Activated naive CD8-positive, alpha-beta T cell treated with anti-CD3 and anti-CD28 coated beads for 36 hours (primary cell): ENCODE results near the gene TAGAP. TPM values are rescaled to one million over a fixed set of nuclear protein-coding genes. Genes with fewer than 3 reads are reported as not detected.
"Not testable (repeated sequence)": the region's sequence is repeated elsewhere in the genome, so short reads cannot be mapped to it uniquely, and the experiment has no call there.

Experiments used
- DNase-seq: peaks from one replicate; pipeline ENCODE4 v3.0.0; 2021
- H3K27ac Mint-ChIP-seq: one replicate; pipeline ENCODE4 v1.8.0; 2022; ENCODE audit warnings: mild to moderate bottlenecking, moderate library complexity, mixed read lengths
- H3K27me3 Mint-ChIP-seq: one replicate; pipeline ENCODE4 v1.8.0; 2022; ENCODE audit warnings: mild to moderate bottlenecking, mixed read lengths
- H3K36me3 Mint-ChIP-seq: one replicate; pipeline ENCODE4 v1.8.0; 2021; ENCODE audit warnings: mild to moderate bottlenecking, mixed read lengths
- H3K4me1 Mint-ChIP-seq: one replicate; pipeline ENCODE4 v1.8.0; 2021; ENCODE audit warnings: mixed read lengths
- H3K4me3 Mint-ChIP-seq: one replicate; pipeline ENCODE4 v1.8.0; 2022; ENCODE audit warnings: mild to moderate bottlenecking, moderate library complexity, mixed read lengths
- H3K9me3 Mint-ChIP-seq: one replicate; pipeline ENCODE4 v1.8.0; 2022; ENCODE audit warnings: mixed read lengths
- total RNA-seq, 2 experiments: library from RNA; stranded (reverse); gene quantifications; one replicate each; pipeline ENCODE4 v1.2.3, GENCODE V29; 2021

Gene TAGAP
- total RNA-seq, 2 experiments from 2014 or later = 167 to 175 TPM

DNA sequence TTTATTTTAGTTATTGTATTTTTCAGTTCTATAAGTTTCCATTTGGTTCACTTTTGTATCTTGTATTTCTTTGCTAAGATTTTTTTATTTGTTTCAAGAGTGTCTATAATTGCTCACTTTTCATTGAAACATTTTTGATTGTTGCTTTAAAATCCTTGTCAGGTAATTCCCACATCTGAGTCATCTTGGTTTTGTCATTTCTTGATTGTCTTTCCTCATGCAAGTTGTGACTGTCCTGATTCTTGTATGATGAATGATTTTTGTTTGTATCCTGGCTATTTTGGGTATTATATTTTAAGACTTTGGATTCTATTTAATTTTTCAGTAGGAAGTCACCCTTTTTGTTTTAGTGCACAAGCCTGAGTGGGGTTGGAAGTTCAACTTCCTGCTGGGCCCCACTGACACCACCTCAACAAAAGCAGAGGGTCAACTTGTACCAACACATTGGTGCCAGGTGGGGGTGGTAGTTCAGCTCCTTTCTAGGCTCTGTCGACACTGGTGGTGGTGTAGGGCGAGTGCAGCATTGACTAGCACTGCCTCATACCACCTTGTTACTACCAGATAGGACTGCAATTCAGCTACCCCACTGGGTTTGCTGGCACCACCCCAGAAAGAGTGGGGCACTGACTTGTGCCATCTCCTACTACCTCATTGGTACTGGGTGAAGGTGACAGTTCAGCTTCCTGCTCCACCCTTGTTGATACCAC, 53.6 kb downstream of the TAGAP start:
- DNase-seq = peak; percentile 15
- Mint-ChIP-seq H3K36me3 (peaks cover 28% of the 10 kb centered on the region), H3K9me3 (peaks cover 11% of the 10 kb centered on the region), H3K4me3 (no peak overlapping the region), H3K27me3 (no peaks in the 10 kb centered on the region), H3K4me1 (peaks cover 32% of the 10 kb centered on the region), H3K27ac (peak overlapping the region; percentile 49)

DNA sequence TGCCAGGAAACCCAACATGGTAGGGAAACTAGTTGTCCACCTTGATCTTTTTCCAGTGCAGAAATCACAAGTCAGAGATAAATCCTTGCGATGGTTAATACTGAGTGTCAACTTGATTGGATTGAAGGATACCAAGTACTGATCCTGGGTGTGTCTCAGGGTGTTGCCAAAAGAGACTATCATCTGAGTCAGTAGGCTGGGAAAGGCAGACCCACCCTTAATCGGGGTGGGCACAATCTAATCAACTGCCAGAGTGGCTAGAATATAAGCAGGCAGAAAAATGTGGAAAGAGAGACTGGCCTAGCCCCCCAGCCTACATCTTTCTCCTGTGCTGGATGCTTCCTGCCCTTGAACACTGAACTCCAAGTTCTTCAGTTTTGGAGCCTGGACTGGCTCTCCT, 55.1 kb downstream of the TAGAP start:
- not testable (repeated sequence) for H3K27me3 Mint-ChIP-seq, H3K4me3 Mint-ChIP-seq, DNase-seq, H3K27ac Mint-ChIP-seq
- Mint-ChIP-seq H3K4me1 (peaks cover 20% of the 10 kb centered on the region), H3K9me3 (peaks cover 11% of the 10 kb centered on the region), H3K36me3 (peaks cover 25% of the 10 kb centered on the region)

DNA sequence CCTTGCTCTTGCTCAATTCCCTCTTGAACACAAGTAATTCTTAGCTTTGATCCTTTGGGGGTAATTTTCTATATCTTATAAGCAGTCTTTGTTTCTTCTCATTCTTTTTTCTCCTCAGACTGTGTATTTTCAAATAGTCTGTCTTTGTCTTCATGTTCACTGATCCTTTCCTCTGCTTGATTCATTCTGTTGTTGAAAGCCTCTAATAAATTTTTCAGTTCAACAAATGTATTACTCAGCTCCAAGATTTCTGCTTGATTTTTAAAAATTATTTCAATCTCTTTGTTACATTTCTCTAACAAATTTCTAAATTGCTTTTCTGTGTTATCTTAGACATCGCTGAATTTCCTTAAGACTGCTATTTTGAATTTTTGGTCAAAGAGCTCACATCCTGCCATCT, 56.3 kb downstream of the TAGAP start:
- no peak for DNase-seq
- Mint-ChIP-seq H3K4me1 (peaks cover 20% of the 10 kb centered on the region), H3K4me3 (no peak overlapping the region), H3K27me3 (no peaks in the 10 kb centered on the region), H3K9me3 (peaks cover 11% of the 10 kb centered on the region), H3K36me3 (peaks cover 25% of the 10 kb centered on the region), H3K27ac (no peak overlapping the region)

GRCh38 chr6:158987657-158988056, 57.1 kb downstream of the TAGAP start:
- DNase-seq = no peak
- Mint-ChIP-seq H3K27ac (no peak overlapping the region), H3K36me3 (peaks cover 24% of the 10 kb centered on the region), H3K27me3 (no peaks in the 10 kb centered on the region), H3K4me1 (peaks cover 20% of the 10 kb centered on the region), H3K9me3 (peaks cover 11% of the 10 kb centered on the region), H3K4me3 (no peak overlapping the region)

Other genes starting within 250 kb of the TAGAP start
- gene EZR, start 225.6 kb downstream of the TAGAP start, total RNA-seq = 100 to 1,000 TPM; 218 to 227 TPM
- 1 to 10 TPM; 3.3 to 4.0 TPM for gene RSPH3, start 44.8 kb downstream of the TAGAP start, total RNA-seq
- under 1 TPM in 1 of 2 experiments, not detected in 1; 0.04 TPM for gene FNDC1, start 124.4 kb upstream of the TAGAP start, total RNA-seq